Psoas muscle (tissue), 8 donors: ENCODE data around the gene TPO. TPM values are rescaled to one million over a fixed set of nuclear protein-coding genes. Genes with fewer than 3 reads are reported as not detected.

Experiments used
- ATAC-seq, 4 donors: fragments of 200-7000 bp; cut with Tn5 transposase; one replicate each; pipeline ENCODE4 v1.9.1; 2020; ENCODE audit warnings: moderate library complexity in 3 of 4, mild to moderate bottlenecking in 2 of 4
- DNase-seq, 2 donors: peaks; one replicate each; pipeline ENCODE4 v3.0.0-alpha.2; 2020
- H3K27ac ChIP-seq: fragments of 200-600 bp; one replicate; pipeline ENCODE4 v1.8.0; 2022
- H3K27me3 ChIP-seq, 3 donors: fragments of 200-600 bp in 1 of 3; one replicate each; pipeline versions ENCODE4 v1.6.1 to v1.8.0; 2013 to 2022; ENCODE audit warnings: low read length in 2 of 3, mild to moderate bottlenecking in 2 of 3, moderate library complexity in 1 of 3; ENCODE audit not compliant: insufficient read depth in 3 of 3
- H3K36me3 ChIP-seq, 2 donors: fragments of 200-600 bp in 1 of 2; one replicate each; pipeline versions ENCODE4 v1.6.1 to v1.8.0; 2013 to 2022; ENCODE audit warnings: low read depth in 1 of 2, mild to moderate bottlenecking in 1 of 2, moderate library complexity in 1 of 2; ENCODE audit not compliant: insufficient read depth in 1 of 2
- H3K4me1 ChIP-seq: fragments of 200-600 bp; one replicate; pipeline ENCODE4 v1.8.0; 2022
- H3K4me3 ChIP-seq: fragments of 200-600 bp; one replicate; pipeline ENCODE4 v1.8.0; 2022; ENCODE audit warnings: mild to moderate bottlenecking
- H3K9me3 ChIP-seq: fragments of 200-600 bp; one replicate; pipeline ENCODE4 v1.8.0; 2022
- WGBS, 3 donors: extraction: QIAGEN DNeasy Blood & Tissue Kit; methylation state at CpG; one replicate each; pipeline versions ENCODE4 v1.1.6 to v1.1.7; 2013; 5-methylcytosine and 5-hydroxymethylcytosine counted together
- intact Hi-C, 2 donors: fragments of 100-400 bp; cut with DNase I; formaldehyde crosslinking; loops; one replicate each; pipeline versions ENCODE4 v1.11.0 to v1.14.2; 2022
- polyA plus RNA-seq, 3 donors: library from polyadenylated mRNA; stranded (reverse); fragments of 200-250 nt; gene quantifications; one replicate each; pipeline ENCODE4 v1.2.3, GENCODE V29; 2013
- total RNA-seq, 4 donors: library from RNA; stranded (reverse); fragmentation: NEBNext Ultra II Directional in 2 of 4; extraction: Animal tissue kit (Norgen Biotek cat#: 25700) in 2 of 4; gene quantifications; one replicate each; pipeline versions ENCODE4 v1.2.1 to v1.2.4, GENCODE V29; 2021 to 2023
- TF ChIP-seq, protein P1 (sequence below): fragments of 200-600 bp; IDR thresholded peaks from one replicate; pipeline ENCODE4 v1.8.0; 2022; ENCODE audit warnings: antibody characterized with exemption
- donor health status: healthy with polysubstance abuse.
- donor health status: DM: no; HTN: no; CAD: no; lungs with moderate emphysema.
- donor health status: Bipolar disorder and iron deficiency.
- donor health status: healthy.
- donor health status: DM: yes; HTN: yes; CAD: no.
- donor health status: DM: no; HTN: no; CAD: no.
- donor health status: DM: no; HTN: no; CAD: no.
- donor health status: DM: yes; HTN: yes; CAD: no.

TPO gene
- total and polyA plus RNA-seq, 7 donors = 2.1 to 4.5 (median 3.8) TPM

DNA sequence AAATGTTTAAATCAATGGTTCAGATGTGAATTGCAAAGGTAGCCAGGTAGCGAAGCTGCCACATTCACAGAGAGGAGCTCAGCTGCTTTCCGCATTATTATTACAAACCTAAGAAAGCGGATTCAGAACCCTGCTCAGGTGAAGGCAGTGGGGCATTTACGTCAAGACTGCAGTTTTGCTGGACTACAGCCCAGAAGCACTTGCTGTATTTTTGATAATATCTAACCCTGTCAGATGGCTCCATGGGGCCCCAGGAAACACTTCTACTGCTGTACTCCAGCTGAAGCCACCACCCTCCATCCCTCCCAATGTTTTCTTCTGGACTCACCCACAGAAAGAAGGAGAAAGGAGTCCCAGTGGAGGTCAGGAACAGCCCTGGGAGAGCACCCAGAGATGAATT is 96.9 kb downstream of the TPO start:
- 62 to 71% (median 67%) methylated on average over 4 of the region's 4 CpGs for WGBS, 3 donors
- no peaks in the 10 kb centered on the region for H3K9me3 ChIP-seq
- H3K27ac ChIP-seq = no peak overlapping the region
- ATAC-seq (no peak), DNase-seq (no peak)
- intact Hi-C loops = no loop called here
- H3K4me1 ChIP-seq = no peaks in the 10 kb centered on the region
- no peaks in the 10 kb centered on the region for H3K36me3 ChIP-seq
- H3K4me3 ChIP-seq = no peak overlapping the region
- TF ChIP-seq, protein P1, sequence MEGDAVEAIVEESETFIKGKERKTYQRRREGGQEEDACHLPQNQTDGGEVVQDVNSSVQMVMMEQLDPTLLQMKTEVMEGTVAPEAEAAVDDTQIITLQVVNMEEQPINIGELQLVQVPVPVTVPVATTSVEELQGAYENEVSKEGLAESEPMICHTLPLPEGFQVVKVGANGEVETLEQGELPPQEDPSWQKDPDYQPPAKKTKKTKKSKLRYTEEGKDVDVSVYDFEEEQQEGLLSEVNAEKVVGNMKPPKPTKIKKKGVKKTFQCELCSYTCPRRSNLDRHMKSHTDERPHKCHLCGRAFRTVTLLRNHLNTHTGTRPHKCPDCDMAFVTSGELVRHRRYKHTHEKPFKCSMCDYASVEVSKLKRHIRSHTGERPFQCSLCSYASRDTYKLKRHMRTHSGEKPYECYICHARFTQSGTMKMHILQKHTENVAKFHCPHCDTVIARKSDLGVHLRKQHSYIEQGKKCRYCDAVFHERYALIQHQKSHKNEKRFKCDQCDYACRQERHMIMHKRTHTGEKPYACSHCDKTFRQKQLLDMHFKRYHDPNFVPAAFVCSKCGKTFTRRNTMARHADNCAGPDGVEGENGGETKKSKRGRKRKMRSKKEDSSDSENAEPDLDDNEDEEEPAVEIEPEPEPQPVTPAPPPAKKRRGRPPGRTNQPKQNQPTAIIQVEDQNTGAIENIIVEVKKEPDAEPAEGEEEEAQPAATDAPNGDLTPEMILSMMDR = no peak
- no peaks in the 10 kb centered on the region for H3K27me3 ChIP-seq

DNA sequence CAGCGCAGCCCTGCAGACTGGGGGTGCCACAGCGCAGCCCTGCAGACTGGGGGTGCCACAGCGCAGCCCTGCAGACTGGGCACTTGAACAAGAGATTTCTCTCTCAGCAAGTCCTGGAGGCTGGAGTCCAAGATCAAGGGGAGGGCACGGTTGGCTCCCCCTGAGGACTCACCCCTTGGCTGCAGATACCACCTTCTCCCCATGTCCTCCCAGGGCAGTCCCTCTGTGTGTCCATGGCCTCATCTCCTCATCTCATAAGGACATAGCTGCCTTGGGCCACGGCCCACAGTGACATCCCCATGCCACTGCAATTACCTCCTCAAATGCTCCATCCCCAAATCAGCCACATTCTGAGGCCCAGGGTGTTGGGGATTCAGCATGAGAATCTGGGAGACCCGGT is 98.2 kb downstream of the TPO start:
- 58 to 79% (median 59%) methylated on average over 4 to 5 of the region's 6 CpGs for WGBS, 3 donors
- intact Hi-C loops = no loop called here
- ATAC-seq (no peak), DNase-seq (no peak)
- Histone ChIP-seq H3K27ac (no peak overlapping the region), H3K4me3 (no peak overlapping the region), H3K27me3 (no peaks in the 10 kb centered on the region), H3K9me3 (no peaks in the 10 kb centered on the region), H3K36me3 (no peaks in the 10 kb centered on the region), H3K4me1 (no peaks in the 10 kb centered on the region)
- TF ChIP-seq, protein P1 = no peak

DNA sequence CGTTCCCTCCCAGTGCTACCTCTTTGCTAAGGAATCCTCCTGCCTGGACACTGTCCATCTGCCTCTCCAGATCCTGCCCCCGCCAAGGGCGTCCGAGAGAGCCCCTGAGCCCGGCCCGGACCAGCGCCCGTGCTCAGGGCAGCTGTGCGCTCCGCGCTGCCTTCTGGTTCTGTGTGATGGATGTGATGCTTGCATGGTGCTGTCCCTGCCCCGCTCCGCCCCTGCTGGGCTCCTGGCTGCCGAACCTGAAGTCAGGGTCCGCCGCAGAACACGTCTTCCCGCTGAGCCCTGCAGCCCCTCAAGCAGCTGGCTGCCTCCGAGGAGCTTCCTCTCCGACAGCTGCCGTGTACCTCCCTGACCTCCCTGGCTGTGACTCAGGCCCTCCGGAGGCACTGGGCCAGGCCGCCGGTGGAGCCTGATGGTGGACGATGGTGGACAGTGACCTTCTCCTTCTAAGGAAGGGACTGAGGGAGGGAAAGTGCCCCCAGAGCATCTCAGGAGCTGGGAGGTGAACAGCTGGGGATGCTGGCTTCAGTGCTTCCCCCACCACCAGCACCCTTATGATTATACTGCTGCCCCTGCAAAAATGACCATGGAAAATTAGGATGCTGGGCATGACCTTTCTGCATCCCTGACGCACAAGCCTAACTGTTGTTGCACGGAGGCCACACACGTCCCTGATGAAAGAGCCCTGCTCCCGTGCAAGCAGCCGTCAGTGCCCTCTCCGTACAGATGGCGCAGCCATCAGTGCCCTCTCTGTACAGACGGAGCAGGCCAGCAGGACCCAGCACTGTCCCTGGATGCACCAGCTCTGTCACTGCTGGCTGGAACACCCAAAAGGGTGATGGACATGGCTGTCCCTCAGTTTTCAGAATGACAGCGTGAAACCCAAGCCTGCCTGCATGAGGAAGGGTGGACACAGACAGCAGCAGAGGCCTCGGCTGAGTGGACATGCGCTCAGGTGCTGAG is 99.3 kb downstream of the TPO start:
- DNase-seq (no peak), ATAC-seq (no peak)
- no peak overlapping the region for H3K4me3 ChIP-seq
- intact Hi-C loops = no loop called here
- WGBS, 3 donors = 74 to 76% (median 74%) methylated on average over 36 of the region's 36 CpGs
- no peak overlapping the region for H3K27ac ChIP-seq
- no peaks in the 10 kb centered on the region for H3K36me3 ChIP-seq
- no peaks in the 10 kb centered on the region for H3K9me3 ChIP-seq
- no peaks in the 10 kb centered on the region for H3K4me1 ChIP-seq
- no peaks in the 10 kb centered on the region for H3K27me3 ChIP-seq
- TF ChIP-seq, protein P1 = no peak

DNA sequence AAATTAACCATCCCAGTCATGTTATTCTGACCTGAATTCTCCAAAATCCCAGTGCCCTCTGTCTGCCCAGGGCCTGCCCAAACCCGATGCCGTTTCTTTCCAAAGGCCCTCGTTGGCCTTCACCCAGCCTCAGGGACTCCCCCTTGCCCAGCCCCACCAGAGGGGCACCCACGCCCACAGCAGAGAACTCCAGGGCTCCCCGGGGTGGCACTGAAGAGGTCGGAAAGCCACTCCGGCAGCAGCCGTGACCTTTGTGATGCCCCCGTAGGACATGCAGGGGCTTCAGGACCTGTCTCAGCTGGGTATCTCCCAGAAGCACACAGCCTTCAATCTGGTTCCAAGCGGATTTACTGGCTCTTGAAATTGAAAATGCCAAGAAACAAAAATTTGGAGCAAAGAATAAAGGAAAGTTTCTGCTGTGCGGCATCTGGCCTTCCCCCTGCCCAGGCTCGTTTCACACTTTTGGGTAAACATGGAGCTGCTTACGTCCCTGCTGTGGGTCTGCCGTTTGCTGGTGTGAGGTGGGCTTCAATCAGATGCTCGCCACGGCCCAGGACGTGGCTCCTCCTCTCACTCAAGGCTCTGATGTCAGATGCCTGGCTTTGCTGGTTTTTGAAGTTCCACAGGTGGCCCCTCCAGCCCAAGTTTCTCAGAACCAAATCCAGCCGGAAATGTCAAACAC is 101.3 kb downstream of the TPO start:
- intact Hi-C loops = no loop called here
- no peak overlapping the region for H3K4me3 ChIP-seq
- TF ChIP-seq, protein P1 = no peak
- H3K9me3 ChIP-seq = no peaks in the 10 kb centered on the region
- H3K36me3 ChIP-seq = no peaks in the 10 kb centered on the region
- no peaks in the 10 kb centered on the region for H3K4me1 ChIP-seq
- ATAC-seq (no peak), DNase-seq (no peak)
- WGBS, 3 donors = 57 to 73% (median 62%) methylated on average over 18 of the region's 18 CpGs
- no peak overlapping the region for H3K27ac ChIP-seq
- H3K27me3 ChIP-seq = no peaks in the 10 kb centered on the region
